ENCODE data around the gene CYP4F22. TPM values are rescaled to one million over a fixed set of nuclear protein-coding genes. Genes with fewer than 3 reads are reported as not detected.

The CYP4F22 gene
- total RNA-seq, 1 donor from 2014 or later = not detected

DNA sequence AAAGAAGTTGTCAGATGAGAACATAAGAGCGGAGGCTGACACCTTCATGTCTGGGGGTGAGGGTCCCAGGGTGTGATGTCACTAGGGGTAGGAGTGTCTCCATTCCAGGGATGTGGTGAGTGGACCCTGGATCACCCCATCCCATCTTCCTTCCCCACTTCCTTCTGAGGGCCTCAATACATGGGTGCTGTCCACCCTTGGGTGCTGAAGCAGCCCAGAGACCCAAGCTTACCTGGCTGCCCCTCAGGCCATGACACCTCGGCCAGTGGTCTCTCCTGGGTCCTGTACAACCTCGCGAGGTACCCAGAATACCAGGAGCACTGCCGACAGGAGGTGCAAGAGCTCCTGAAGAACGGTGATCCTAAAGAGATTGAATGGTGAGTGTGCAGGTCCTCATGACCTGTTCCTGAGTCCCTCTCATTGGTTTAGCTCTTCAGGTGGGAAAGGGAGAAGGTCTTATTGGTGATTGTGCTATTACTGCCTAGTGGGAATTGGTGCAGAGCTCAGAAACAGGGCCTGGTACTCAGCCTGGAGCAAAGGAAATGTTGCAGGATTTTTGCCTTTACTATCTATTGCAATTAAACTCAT lies 69.0 kb downstream of the CYP4F22 start:
- no peak overlapping the region for H3K27ac ChIP-seq
- H4K20me1 ChIP-seq (ENCODE audit: low read depth) = no peaks in the 10 kb centered on the region
- H3K27ac Mint-ChIP-seq = no peak overlapping the region
- TF ChIP-seq, protein P1, sequence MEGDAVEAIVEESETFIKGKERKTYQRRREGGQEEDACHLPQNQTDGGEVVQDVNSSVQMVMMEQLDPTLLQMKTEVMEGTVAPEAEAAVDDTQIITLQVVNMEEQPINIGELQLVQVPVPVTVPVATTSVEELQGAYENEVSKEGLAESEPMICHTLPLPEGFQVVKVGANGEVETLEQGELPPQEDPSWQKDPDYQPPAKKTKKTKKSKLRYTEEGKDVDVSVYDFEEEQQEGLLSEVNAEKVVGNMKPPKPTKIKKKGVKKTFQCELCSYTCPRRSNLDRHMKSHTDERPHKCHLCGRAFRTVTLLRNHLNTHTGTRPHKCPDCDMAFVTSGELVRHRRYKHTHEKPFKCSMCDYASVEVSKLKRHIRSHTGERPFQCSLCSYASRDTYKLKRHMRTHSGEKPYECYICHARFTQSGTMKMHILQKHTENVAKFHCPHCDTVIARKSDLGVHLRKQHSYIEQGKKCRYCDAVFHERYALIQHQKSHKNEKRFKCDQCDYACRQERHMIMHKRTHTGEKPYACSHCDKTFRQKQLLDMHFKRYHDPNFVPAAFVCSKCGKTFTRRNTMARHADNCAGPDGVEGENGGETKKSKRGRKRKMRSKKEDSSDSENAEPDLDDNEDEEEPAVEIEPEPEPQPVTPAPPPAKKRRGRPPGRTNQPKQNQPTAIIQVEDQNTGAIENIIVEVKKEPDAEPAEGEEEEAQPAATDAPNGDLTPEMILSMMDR (IDR thresholded peaks at IDR 0.05) = no peak
- TF ChIP-seq EZH2 (IDR thresholded peaks at IDR 0.05) = no peak
- H3K4me1 ChIP-seq = no peaks in the 10 kb centered on the region
- H3K36me3 ChIP-seq = no peaks in the 10 kb centered on the region
- H3K9ac ChIP-seq = no peak overlapping the region
- H3K4me2 ChIP-seq = no peak overlapping the region
- no peaks in the 10 kb centered on the region for H3K79me2 ChIP-seq (ENCODE audit: low read depth)
- peaks cover 12% of the 10 kb centered on the region for H3K27me3 Mint-ChIP-seq (ENCODE audit: insufficient read depth, low read depth)
- H3K9me3 ChIP-seq (ENCODE audit: low read depth) = peaks cover under 1% of the 10 kb centered on the region
- no peak overlapping the region for H3K4me3 Mint-ChIP-seq
- H3K4me1 Mint-ChIP-seq = no peaks in the 10 kb centered on the region
- H3F3A ChIP-seq (ENCODE audit: low read depth) = no peaks in the 10 kb centered on the region
- DNase-seq (ENCODE audit: low spot score) = no peak
- H3K4me3 ChIP-seq = no peak overlapping the region
- H3K36me3 Mint-ChIP-seq = no peaks in the 10 kb centered on the region
- no peak overlapping the region for H2AFZ ChIP-seq (replicated peaks)
- H3K9me3 Mint-ChIP-seq = peaks cover 2% of the 10 kb centered on the region
- no peaks in the 10 kb centered on the region for H3K27me3 ChIP-seq

DNA sequence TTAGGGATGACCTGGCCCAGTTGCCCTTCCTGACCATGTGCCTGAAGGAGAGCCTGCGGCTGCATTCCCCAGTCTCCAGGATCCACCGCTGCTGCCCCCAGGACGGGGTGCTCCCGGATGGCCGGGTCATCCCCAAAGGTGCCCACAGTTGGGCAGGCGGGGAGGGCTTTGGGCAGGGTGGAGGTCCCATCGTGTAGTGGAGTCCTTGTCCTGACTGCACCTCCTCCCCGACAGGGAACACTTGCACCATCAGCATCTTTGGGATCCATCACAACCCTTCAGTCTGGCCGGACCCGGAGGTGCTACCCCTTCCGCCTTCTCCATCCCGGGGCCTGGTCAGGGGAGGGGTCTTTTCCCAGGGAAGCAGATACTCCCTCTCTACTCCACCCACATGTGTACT lies 75.0 kb downstream of the CYP4F22 start:
- Mint-ChIP-seq H3K27ac (no peak overlapping the region), H3K4me3 (no peak overlapping the region), H3K36me3 (no peaks in the 10 kb centered on the region), H3K9me3 (no peaks in the 10 kb centered on the region), H3K27me3 (ENCODE audit: insufficient read depth, low read depth) (peaks cover 7% of the 10 kb centered on the region), H3K4me1 (no peaks in the 10 kb centered on the region)
- H3K4me2 ChIP-seq = no peak overlapping the region
- no peak overlapping the region for H3K27ac ChIP-seq
- H3F3A ChIP-seq (ENCODE audit: low read depth) = no peaks in the 10 kb centered on the region
- H3K9me3 ChIP-seq (ENCODE audit: low read depth) = no peaks in the 10 kb centered on the region
- no peaks in the 10 kb centered on the region for H4K20me1 ChIP-seq (ENCODE audit: low read depth)
- H3K4me3 ChIP-seq = no peak overlapping the region
- no peak overlapping the region for H2AFZ ChIP-seq (replicated peaks)
- no peak for DNase-seq (ENCODE audit: low spot score)
- no peak overlapping the region for H3K9ac ChIP-seq
- H3K4me1 ChIP-seq = no peaks in the 10 kb centered on the region
- no peaks in the 10 kb centered on the region for H3K36me3 ChIP-seq
- H3K79me2 ChIP-seq (ENCODE audit: low read depth) = no peaks in the 10 kb centered on the region
- TF ChIP-seq EZH2phosphoT487 (IDR thresholded peaks at IDR 0.05) (no peak), EZH2 (IDR thresholded peaks at IDR 0.05) (no peak)
- TF ChIP-seq, protein P1 (IDR thresholded peaks at IDR 0.05) = no peak
- no peaks in the 10 kb centered on the region for H3K27me3 ChIP-seq

DNA sequence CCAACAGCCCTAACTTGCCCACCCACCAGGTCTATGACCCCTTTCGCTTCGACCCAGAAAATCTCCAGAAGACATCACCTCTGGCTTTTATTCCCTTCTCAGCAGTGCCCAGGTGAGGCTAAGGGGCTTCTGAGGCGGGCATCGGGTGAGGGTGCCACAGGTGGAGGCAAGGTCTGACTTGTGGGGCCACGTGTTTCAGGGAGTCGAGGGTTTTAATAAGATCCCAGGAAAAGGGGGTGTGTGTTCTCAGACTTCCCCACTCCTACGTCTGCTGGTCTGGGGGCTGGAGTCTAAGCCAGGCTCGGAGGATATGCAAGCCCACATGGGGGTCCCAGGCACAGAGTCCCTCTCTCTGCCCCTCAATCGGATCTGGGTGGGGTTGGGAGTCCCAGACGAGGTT lies 75.8 kb downstream of the CYP4F22 start:
- Histone ChIP-seq H3K4me1 (no peaks in the 10 kb centered on the region), H3K4me3 (no peak overlapping the region), H3K9ac (no peak overlapping the region), H3K79me2 (ENCODE audit: low read depth) (no peaks in the 10 kb centered on the region), H3K27me3 (no peaks in the 10 kb centered on the region), H4K20me1 (ENCODE audit: low read depth) (no peaks in the 10 kb centered on the region), H3F3A (ENCODE audit: low read depth) (no peaks in the 10 kb centered on the region), H3K9me3 (ENCODE audit: low read depth) (no peaks in the 10 kb centered on the region), H3K36me3 (no peaks in the 10 kb centered on the region), H3K27ac (no peak overlapping the region), H2AFZ (replicated peaks) (no peak overlapping the region), H3K4me2 (no peak overlapping the region)
- H3K27ac Mint-ChIP-seq = no peak overlapping the region
- TF ChIP-seq EZH2phosphoT487 (IDR thresholded peaks at IDR 0.05) = no peak
- TF ChIP-seq EZH2 (IDR thresholded peaks at IDR 0.05) = no peak
- TF ChIP-seq, protein P1 (IDR thresholded peaks at IDR 0.05) = no peak
- H3K4me3 Mint-ChIP-seq = no peak overlapping the region
- DNase-seq (ENCODE audit: low spot score) = no peak
- peaks cover 7% of the 10 kb centered on the region for H3K27me3 Mint-ChIP-seq (ENCODE audit: insufficient read depth, low read depth)
- H3K36me3 Mint-ChIP-seq = no peaks in the 10 kb centered on the region
- no peaks in the 10 kb centered on the region for H3K9me3 Mint-ChIP-seq
- H3K4me1 Mint-ChIP-seq = no peaks in the 10 kb centered on the region

All from neural progenitor cell (in vitro differentiated cells).